ENCODE measurements around the gene ZNF615.
"Not testable (repeated sequence)": the region's sequence is repeated elsewhere in the genome, so short reads cannot be mapped to it uniquely, and the experiment has no call there.

The ZNF615 gene

GRCh38 chr19:52007806-52008557 is at the start of gene ZNF615:
Gene ZNF615 (minus strand): TSS chr19:52008211. CDS start chr19:52003711, 4,500 bp downstream.
- FAIRE-seq (no peak), DNase-seq (ENCODE audit: low spot score) (peak; percentile 50)

- not testable (repeated sequence) for FAIRE-seq; DNase-seq (ENCODE audit: low spot score)
These were observed 48.5 kb upstream of the ZNF615 start for GRCh38 chr19:52056480-52056879.

GRCh38 chr19:52051736-52052135 is 43.7 kb upstream of the ZNF615 start:
- not testable (repeated sequence) for DNase-seq (ENCODE audit: low spot score); FAIRE-seq

GRCh38 chr19:52048555-52049501 is 40.8 kb upstream of the ZNF615 start, which contains the start of gene ZNF432:
Gene ZNF432 (minus strand): TSS chr19:52048838. CDS start chr19:52046868, 1,970 bp downstream.
- peak; percentile 42 for DNase-seq (ENCODE audit: low spot score)
- no peak for FAIRE-seq

- FAIRE-seq = no peak
- no peak for DNase-seq (ENCODE audit: low spot score)
These were observed 31.2 kb upstream of the ZNF615 start for GRCh38 chr19:52039169-52039568.

- DNase-seq (ENCODE audit: low spot score) = no peak
- no peak for FAIRE-seq
These were observed 26.2 kb upstream of the ZNF615 start for GRCh38 chr19:52034051-52034728.

- DNase-seq (ENCODE audit: low spot score) = no peak
- FAIRE-seq = no peak
These were observed 20.7 kb upstream of the ZNF615 start for GRCh38 chr19:52028780-52029123.

GRCh38 chr19:52028027-52028779 is 20.2 kb upstream of the ZNF615 start, which contains the start of gene ZNF614:
Gene ZNF614 (minus strand): TSS chr19:52028379. CDS start chr19:52025745, 2,634 bp downstream.
- FAIRE-seq (peak; percentile 7), DNase-seq (ENCODE audit: low spot score) (peak; percentile 74)

GRCh38 chr19:52026255-52026990 is 18.4 kb upstream of the ZNF615 start:
- not testable (repeated sequence) for FAIRE-seq; DNase-seq (ENCODE audit: low spot score)

- not testable (repeated sequence) for FAIRE-seq; DNase-seq (ENCODE audit: low spot score)
These were observed 16.5 kb upstream of the ZNF615 start for GRCh38 chr19:52024478-52024877.

GRCh38 chr19:52022193-52022592 is 14.2 kb upstream of the ZNF615 start:
- FAIRE-seq (no peak), DNase-seq (ENCODE audit: low spot score) (no peak)

GRCh38 chr19:52020506-52020905 is 12.5 kb upstream of the ZNF615 start:
- no peak for DNase-seq (ENCODE audit: low spot score)
- FAIRE-seq = no peak

GRCh38 chr19:52010674-52011073 is 2.7 kb upstream of the ZNF615 start:
- DNase-seq (ENCODE audit: low spot score) (no peak), FAIRE-seq (no peak)

GRCh38 chr19:52007451-52007805 is 583 bp downstream of the ZNF615 start:
- FAIRE-seq = no peak
- no peak for DNase-seq (ENCODE audit: low spot score)

- no peak for FAIRE-seq
- no peak for DNase-seq (ENCODE audit: low spot score)
These were observed 13.9 kb downstream of the ZNF615 start for GRCh38 chr19:51994048-51994644.

- no peak for DNase-seq (ENCODE audit: low spot score)
- FAIRE-seq = no peak
These were observed 14.6 kb downstream of the ZNF615 start for GRCh38 chr19:51993422-51993821.

- peak; percentile 81 for FAIRE-seq
- peak; percentile 83 for DNase-seq (ENCODE audit: low spot score)
These were observed 21.4 kb downstream of the ZNF615 start, which contains the start of gene ZNF350 for GRCh38 chr19:51986309-51987291. Gene ZNF350 (minus strand): TSS chr19:51986840. CDS start chr19:51974360, 12,480 bp downstream.

GRCh38 chr19:51983361-51983760 is 24.6 kb downstream of the ZNF615 start:
- FAIRE-seq = no peak

More at GRCh38 chr19:51983361-51983760, 24.6 kb downstream of the ZNF615 start:
- DNase-seq (ENCODE audit: low spot score) = no peak
